GM23248 (cell line): Measurements from ENCODE around the gene PFKFB4.

ENCODE experiments used
- EZH2 ChIP-seq: fragments of 200-600 bp; sonication (generic); IDR thresholded peaks from 2 replicates; pipeline ENCODE4 v1.6.1; 2018; ENCODE audit warnings: antibody characterized with exemption, mild to moderate bottlenecking; ENCODE audit not compliant: insufficient read depth, poor library complexity, severe bottlenecking
- EZH2phosphoT487 ChIP-seq: fragments of 200-600 bp; sonication (generic); IDR thresholded peaks from 2 replicates; pipeline ENCODE4 v1.6.1; 2018; ENCODE audit warnings: antibody characterized with exemption, moderate library complexity, mild to moderate bottlenecking, low read depth; ENCODE audit not compliant: insufficient read depth

- TF ChIP-seq EZH2: no peak
- no peak for TF ChIP-seq EZH2phosphoT487
Observed at GRCh38 chr3:48562367-48563095, 5.9 kb upstream of the PFKFB4 start.
